Fibroblast of pulmonary artery (primary cell): ENCODE results near the gene HCK.
A peak's percentile ranks its signal among the peaks of the same experiment; 100 is the strongest.

Experiments
- DNase-seq: peaks from one replicate; pipeline ENCODE4 v3.0.0-alpha.2; 2010; ENCODE audit warnings: low read depth
- H3K4me3 ChIP-seq: replicated peaks from 2 replicates; pipeline ENCODE4 v1.5.1; 2011; ENCODE audit warnings: low read depth, mild to moderate bottlenecking, control low read depth, low read length, moderate library complexity
- TF ChIP-seq, protein P1 (sequence below): IDR thresholded peaks from 2 replicates; pipeline ENCODE4 v1.5.1; 2011; ENCODE audit warnings: mild to moderate bottlenecking, control low read depth, low read length, inconsistent platforms; ENCODE audit errors: missing control alignments

The HCK gene

DNA sequence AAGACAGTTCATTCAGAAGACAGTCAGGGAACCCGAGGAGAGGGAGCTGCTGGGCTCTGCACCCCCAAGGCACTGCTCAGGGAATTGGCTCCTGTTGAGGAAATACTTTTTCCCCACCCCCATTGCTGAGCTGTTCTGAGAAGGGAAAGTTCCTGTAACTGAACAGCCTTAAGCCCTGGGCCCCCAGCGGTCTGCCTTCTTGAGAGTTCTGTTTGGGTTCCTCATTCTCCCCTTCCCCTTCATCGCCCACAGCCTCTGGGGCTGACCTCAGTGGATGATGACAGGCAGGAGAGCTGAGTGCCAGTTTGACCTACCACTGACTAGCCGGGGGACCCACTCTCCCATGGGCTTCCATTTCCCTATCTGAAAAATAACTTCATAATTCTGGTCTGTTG lies 10.7 kb downstream of the HCK start:
- no peak for DNase-seq
- TF ChIP-seq, protein P1, sequence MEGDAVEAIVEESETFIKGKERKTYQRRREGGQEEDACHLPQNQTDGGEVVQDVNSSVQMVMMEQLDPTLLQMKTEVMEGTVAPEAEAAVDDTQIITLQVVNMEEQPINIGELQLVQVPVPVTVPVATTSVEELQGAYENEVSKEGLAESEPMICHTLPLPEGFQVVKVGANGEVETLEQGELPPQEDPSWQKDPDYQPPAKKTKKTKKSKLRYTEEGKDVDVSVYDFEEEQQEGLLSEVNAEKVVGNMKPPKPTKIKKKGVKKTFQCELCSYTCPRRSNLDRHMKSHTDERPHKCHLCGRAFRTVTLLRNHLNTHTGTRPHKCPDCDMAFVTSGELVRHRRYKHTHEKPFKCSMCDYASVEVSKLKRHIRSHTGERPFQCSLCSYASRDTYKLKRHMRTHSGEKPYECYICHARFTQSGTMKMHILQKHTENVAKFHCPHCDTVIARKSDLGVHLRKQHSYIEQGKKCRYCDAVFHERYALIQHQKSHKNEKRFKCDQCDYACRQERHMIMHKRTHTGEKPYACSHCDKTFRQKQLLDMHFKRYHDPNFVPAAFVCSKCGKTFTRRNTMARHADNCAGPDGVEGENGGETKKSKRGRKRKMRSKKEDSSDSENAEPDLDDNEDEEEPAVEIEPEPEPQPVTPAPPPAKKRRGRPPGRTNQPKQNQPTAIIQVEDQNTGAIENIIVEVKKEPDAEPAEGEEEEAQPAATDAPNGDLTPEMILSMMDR: no peak
- no peak overlapping the region for H3K4me3 ChIP-seq

DNA sequence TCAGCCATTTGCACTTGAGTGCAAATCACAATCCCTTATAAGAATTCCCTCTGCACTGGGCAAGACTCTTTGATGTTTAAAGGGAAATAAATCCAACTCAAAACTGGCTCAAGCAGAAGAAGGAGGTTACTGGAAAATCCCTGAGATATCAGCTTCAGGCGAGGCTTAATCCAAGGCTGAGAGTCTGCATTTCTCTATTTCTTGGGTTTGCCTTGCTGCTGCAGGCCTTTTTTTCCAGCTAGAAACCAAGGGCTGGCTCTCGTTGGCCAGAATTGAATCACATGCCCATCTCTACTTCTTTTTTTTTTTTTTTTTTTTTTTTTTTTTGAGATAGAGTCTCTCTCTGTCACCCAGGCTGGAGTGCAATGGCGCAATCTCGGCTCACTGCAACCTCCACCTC lies 11.7 kb downstream of the HCK start:
- DNase-seq: no peak
- no peak overlapping the region for H3K4me3 ChIP-seq
- TF ChIP-seq, protein P1: no peak

DNA sequence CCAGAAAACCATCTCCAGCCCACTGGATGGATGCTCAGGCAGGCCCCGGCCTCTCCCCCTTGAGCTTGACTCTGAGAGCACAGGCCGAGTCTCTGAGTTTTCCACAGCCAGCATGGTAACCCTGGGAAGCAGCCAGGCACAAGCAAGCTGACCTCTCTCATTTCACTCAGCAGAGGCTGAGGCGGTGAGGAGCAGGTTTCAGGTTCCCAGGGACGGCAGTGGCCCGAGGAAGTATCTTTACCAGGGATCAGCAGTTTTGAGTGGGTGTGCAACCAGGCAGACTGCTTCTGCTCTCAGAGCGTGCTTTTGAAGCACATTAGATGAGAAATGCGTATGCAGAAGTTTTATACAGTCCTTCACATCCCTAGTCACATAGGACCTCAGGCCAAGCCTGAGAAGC lies 12.6 kb downstream of the HCK start:
- TF ChIP-seq, protein P1: no peak
- no peak overlapping the region for H3K4me3 ChIP-seq
- DNase-seq: no peak

DNA sequence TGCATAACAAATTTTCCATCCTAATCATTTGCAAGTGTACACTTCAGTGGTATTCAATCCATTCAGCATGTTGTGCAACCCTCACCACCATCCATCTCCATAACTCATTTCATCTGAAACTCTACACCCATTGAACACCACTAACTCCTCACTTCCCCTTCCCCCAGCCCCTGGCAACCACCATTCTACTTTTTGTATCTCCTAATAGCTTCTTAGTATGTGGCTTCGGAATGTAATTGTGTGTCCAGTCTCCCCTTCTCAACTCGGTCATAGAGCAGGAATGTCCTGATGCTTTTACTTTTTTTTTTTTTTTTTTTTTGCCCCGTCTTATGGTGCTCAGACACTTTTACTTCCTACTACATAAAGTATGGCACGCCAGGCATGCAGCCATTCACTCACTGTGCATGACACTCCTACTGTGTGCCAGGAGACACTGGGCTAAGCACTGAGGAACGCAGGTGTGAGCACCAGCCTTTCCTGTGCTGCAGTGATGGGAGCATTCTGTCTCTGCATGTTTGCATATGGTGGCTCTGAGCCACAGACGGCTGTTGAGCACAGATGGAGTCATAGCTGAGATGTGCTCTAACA lies 15.3 kb downstream of the HCK start:
- TF ChIP-seq, protein P1: no peak
- H3K4me3 ChIP-seq: no peak overlapping the region
- peak; percentile 43 for DNase-seq

DNA sequence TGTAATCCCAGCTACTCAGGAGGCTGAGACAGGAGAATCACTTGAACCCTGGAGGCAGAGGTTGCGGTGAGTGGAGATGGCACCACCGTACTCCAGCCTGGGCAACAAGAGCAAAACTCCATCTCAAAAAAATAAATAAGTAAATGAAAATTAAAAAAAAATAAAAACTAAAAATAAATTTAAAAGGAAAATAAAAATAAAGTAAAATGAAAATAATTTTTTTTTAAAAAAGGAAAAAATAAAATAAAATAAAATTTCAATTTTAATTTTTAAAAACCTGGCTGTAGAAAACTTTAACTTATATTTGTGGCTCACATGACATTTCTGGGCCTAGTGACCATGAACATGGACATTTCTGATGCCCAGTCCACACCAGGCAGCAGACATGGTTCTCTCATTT lies 16.1 kb downstream of the HCK start:
- TF ChIP-seq, protein P1: no peak
- H3K4me3 ChIP-seq: no peak overlapping the region
- DNase-seq: no peak

DNA sequence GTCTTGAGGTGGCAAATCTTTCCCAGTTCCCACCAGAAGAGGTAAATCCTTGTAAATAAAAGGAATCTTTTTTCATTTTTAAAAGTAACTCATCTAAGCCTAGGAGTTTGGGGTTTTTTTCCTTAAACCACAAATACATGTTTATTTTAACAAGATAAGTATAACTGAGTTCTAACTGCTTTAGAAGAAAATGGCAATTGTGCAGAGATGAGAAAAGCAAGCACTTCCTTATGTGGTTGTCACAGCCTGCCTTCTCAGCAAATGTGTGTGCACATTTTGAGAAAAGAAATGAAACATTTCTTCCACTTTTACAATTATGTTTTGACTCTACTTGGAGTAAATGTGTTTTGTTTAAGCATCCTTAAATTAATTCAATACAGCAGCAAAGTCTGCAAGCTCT lies 17.7 kb downstream of the HCK start:
- no peak for DNase-seq
- no peak overlapping the region for H3K4me3 ChIP-seq
- TF ChIP-seq, protein P1: no peak

DNA sequence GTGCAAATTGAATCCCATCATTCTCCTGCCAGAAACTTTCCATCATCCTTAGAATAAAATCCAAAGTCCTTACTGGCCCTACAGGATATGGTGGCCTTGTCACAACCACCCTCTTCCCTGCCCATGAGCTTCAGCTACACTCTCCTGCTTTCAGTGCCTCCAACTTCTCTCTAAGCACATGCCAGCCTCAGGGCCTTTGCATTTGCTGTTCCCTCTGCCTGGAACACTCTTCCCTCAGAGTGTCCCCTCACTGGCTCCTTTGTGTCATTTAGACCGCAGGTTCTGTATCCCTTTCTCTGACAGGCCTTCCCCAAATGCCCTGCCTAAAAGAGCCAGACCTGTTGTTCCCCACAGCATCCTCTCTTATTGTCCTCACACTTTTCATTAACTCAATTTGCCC lies 18.2 kb downstream of the HCK start:
- TF ChIP-seq, protein P1: no peak
- no peak for DNase-seq
- H3K4me3 ChIP-seq: no peak overlapping the region
